Measurements from ENCODE around the gene NPHP1.
A peak's percentile ranks its signal among the peaks of the same experiment; 100 is the strongest.
"Not testable (repeated sequence)": the region's sequence is repeated elsewhere in the genome, so short reads cannot be mapped to it uniquely, and the experiment has no call there.

The NPHP1 gene

DNA sequence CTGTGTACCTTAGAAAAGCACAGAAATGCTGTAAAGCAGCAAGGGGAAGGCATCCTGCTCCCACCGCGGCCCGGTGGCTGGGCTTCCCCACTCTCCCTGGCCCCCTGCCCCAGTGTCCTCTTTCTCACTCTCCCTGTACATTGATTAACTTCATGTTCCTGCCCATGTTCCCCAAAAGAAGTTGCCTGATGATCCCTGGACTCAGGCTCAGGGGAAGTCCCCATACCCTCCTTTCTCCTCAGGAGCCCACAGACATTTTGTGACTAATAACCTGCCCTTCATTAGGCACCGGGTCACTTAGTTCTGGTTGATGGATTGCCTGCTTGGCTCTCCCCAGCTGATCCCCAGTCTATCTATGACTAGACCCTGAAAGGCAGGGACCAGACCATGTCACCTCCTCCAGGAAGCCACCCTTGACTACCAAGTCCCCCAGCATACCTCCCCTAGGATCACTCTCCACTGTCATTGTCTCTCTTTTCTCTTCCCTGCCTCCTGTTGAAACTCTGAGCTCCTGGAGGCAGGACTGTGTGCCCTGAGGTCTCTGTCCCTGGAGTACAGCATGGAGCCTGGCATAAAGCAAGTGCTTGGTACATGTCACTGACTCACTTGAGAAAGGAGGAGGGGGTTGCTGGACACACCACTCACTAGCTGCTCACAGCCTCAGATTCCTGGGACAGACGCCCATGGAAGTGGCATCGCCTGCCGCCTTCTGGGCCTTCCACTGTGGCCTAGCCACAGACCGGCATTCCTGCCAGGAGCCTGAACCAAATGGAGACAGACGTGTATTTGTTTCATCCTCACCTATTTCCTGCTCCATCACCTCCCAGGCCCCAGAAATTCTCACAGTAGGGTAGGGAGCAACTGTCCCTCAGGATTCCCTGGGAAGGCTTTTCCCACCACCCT lies 102.7 kb downstream of the NPHP1 start:
- no peak for DNase-seq

DNA sequence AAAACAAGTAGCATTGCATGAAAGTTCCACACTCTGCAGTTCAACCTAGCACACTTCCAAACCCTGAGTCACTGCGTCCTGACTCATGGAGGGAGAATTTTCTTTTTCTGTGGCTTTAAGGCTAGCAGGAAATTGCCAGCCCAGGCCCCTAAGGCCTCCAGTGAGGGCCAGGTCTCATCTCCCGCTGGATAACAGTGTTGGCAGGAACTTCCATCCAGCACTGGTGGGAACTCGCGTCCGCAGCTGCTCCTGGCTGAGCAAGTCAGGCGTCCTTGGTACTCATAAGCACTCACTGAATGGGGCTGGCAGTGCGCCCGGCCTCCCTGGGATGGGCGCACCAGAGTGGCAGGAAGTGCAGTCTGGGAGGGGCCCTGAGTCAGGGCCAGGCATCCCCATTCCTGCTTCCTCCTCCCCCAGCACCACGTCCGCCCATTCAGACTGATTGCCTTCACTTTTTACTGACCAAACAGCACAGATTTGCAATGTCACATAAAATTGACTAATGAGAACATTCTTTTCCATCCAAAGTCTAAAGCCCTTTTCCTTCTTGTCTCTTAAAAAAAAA lies 103.5 kb downstream of the NPHP1 start:
- DNase-seq: peak; percentile 37

DNA sequence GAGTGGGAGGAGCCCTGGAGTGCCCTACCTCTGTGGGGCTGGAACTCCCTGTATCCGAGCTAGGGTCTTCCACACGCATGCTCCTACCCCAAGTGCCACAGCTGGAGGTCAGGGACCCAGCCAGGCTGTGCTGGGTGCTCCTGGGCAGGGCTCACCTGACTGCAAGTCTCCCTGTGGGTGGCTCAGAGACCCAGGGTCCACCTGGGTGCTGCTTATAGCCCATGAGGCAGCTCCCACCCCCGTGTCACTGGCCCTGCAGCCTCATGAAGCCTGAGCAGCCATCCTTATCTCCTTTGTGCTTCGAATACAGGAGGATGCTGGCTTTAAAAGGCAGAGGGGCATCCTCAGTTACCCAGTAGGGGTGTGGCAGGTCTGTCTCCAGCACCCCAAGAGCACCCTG lies 103.9 kb downstream of the NPHP1 start:
- DNase-seq: not testable (repeated sequence)

DNA sequence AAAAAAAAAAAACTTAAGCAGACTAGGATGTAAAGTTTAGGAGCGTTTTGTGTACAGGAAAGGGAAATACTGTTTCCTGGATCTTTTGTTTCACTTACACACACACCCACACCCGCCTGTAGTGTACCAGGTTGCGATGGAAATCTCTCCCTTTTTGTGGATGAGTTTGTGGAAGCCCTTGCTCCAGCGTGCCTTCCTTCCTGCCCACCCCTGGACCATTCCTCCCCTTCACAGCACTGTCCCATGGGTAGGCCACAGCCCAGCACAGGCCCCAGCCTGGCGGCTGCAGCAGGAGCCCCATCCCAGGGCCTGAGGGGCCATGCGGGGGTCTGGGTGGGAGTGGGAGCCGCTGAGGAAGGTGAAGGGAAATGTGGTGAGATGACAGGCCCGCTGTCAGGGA lies 104.3 kb downstream of the NPHP1 start:
- no peak for DNase-seq

DNA sequence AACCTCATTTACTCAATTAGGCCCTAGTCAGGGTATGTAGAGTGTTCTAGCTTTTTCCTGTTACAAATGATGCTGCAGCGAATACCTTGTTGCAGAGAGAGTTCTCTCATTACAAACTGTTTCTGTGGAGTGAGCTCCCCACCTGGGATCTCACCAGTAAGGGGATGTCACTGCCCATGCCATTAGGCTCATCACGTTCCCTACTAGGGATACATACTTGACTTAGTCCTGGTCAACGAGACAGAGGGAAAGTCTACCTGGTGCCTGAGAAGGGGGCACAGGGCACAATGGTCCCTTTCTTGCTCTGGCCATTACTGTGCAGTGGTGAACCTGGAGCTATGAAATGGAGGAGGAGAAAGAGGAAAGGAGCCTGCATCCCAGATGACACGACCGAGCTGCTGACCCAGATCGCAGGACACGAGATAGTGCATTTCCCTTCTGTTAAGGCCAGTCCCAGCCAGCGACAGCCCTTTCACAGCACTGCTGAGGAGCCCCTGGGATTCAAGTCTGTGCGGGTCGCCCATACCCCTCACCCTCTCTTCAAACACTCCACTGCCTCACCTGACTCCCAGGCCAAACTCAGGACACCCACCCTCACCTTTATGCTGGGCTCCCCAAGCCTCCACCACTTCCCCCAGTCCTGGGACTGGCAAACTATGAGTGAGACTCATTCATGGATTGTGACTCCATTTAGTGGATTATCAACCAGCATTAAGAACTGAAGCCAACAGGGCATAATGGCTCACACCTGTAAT lies 105.2 kb downstream of the NPHP1 start:
- no peak for DNase-seq

DNA sequence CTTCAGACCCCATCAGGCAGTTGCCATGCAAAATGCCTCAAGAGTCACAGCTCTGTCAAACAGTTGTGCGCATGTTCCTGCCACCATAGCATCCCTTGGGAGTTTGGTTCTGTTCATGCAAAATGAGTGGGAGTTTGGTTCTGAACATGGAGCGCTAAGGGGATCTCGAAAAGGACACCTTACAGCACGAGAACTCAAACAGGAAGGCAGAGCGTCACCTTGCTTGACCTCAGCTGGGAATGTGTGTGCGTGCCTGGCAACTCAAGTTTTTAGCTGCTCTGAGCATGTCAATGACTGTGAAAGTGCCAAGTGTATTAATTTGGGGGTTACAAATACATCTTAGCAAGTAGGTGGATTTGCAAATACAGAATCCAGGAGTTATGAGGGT lies 105.8 kb downstream of the NPHP1 start:
- DNase-seq: no peak

DNA sequence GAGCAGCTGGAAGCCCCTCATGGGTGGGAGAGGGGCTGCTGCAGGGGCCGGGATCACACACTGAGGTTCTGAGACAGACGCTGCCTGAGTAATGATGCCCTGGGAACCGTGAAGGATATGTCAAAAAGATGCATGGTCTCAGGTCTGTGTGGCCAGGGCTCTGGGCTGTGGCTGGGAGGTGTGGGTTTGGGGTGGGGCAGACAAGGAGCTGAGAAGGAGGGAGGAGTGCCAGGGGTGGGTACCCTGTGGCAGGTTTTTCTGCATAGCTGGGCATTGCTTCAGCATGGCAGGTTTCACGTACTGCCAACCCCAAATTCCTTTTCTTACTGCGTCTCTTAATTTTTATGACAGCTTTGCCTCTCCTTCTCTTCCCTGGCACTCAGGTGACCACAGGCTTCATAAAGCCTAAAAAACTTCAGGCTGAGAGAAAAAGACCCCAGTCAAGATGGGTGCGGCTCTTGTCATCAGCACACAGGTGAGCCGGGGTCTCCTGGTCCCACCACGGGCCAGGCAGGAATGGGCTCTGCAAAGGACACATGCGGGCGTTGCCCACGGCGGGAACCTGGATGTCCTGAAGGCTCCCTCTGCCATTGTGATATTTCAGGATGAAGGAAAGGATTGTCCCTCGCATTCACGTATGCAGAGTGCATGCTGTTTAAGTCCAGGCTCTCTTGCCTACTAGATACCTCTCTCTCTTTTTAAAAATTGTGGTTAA lies 107.2 kb downstream of the NPHP1 start:
- DNase-seq: no peak

DNA sequence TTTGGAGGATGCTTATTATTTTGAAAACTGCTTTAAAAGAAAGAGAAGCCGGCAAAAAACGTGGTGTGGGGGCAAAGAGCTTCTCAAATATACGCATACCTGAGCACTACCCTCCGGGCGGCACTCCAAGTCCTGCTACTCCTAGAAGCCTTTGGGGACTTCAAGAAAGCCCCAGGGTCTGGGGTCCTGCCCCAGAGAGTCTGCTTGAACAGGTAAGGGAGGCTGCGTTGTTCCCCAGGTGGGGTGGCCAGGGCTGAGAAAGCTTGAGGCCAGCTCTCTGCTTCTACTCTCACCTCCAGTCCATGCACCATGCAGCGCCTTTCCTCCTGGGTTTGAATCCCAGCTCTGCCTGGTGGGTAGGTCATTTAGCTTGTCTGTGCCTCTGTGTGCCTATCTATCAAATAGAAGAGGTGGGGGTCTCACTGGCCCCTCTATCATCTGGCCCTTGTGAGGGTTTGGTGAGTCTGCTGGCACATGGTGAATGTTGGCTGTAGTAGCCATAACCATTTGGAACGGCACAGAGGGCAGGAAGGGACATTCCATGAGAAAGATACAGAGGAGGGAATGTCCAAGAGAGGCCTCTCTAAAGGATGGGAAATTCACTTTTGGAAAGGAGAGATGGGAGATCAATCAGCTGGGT lies 108.7 kb downstream of the NPHP1 start:
- no peak for DNase-seq

DNA sequence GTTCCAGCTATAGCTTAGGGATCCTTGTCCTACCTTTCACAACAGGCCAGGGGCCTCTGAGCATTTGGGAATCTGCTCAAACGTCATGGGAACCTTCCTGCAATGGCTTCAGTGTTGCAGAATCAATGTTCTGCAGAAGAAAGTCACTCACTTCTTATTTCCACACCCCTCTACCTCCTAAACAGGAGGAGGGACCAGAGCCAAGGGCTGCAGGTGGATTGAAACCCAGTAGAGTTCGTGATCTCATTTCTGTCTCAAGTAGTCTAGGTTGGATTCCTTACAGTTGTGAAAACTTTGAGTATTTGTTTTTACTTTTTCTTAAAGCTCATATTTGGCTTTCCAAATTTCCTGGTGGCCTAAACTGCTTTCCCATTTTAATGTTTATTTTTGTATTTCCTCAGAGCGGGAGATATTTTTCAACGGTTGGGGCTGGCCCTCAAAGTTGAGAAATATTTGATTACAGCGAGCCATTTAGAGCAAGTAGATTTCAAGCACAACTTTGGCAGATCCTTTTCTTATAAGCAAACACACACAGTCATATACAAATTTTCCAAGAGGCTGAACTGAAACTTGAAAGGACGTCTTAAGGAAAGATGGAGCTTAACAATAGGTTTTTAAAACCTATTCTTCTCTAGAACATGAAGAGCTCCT lies 109.8 kb downstream of the NPHP1 start:
- DNase-seq: not testable (repeated sequence)

DNA sequence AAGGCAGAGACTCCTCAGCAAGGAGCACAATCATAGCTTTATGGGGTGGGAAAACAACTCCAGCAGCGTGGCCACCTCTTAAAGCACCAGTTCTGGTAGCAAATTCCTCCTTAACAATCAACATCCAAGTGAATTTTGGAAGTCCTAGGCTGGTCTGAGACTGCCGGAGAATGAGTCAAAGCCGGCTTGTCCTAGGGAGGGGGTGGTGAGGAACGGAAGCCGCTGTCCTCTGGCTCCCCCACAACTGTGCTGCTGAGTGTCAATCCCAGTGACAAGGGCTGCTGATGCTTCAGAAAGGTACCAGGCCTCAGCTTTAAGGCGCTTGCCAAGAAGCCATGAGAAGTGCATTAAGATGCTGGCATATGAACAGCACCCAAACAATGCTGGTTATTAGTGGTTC lies 110.9 kb downstream of the NPHP1 start:
- DNase-seq: not testable (repeated sequence)

DNA sequence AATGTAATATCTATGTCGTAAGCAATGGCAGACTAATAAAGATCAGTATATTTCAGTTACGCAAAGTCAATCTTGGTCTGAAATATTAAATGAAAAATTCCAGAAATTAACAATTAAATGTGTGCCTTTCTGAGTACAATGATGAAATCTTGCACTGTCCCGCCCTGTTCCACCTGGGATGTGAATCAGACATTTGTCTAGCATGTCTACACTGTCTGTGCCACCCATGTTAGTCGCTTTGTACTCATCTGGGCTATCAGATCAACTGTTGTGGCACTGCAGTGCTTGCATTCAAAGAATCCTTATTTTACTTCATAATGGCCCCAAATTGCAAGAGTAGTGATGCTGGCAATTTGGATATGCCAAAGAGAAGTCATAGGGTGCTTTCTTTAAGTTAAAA lies 114.6 kb downstream of the NPHP1 start:
- not testable (repeated sequence) for DNase-seq

DNA sequence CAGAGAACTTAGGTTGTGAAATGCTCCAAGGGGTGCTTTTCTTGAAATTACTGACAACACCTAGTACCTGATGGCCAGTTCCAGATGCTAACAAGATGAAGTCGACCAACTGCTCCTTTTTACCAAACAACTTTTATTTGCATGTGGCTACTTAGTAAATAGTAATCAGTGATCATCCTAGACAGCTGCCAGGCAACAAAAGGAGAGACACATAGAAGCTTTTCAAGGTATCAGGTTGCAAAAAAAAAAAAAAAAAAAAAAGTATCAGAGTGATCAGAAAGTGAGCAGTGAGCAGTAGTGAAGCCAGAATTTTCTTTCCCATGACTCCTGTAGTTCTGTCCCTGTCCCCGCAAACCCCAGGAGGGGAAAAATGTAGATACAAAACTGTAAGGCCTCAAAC lies 121.1 kb downstream of the NPHP1 start:
- DNase-seq: not testable (repeated sequence)

DNA sequence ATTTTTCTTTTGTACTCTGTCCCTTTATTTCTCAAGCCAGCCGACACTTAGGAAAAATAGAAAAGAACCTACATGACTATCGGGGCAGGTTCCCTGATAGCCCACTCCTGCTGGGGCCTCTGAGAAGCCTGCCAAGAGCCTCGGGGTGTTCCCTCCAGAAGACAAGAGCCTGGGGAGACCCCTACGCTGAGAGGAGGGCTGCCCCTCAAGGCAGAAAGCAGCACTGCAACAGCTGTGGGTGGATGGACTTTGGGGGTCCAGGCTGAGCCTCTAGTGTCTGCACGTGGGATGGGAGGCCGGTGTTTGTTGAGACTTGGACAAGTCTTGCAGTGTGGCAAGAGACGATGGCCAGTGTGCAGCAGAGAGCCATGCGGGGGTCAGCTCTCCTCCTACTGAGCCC lies 121.7 kb downstream of the NPHP1 start:
- not testable (repeated sequence) for DNase-seq

DNA sequence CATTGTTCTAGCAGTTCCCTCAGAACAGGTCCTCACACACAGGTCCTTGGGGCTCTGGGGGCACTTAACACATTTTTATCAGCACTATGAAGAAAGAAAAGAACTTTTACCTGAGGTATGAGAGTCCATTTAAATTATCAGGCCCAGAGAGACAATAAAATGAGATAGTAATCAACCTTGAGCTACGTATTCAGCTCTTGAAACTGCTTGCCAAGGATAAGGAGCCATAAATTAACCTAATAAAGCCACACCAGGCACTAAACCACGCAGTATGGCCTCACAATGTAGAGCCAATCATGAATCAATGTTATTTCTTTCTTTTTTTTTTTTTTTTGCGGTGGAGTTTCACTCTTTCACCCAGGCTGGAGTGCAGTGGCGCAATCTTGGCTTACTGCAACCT lies 126.7 kb downstream of the NPHP1 start:
- DNase-seq: not testable (repeated sequence)

DNA sequence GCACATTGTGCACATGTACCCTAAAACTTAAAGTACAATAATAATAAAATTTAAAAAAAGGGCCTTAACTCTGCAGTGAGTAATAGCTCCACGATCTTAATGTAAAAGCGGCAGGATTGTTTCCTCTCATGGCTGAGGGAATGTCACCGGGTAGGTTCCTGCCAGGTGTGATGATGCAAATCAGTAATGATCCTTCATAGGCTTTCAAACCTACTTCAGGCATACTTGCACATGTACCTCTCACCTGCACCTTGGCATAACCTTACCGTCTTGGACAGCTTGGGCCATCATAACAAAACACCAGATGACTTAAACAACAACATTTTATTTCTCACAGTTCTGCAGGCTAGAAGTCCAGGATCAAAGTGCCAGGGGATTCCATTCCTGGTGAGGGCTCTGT lies 128.9 kb downstream of the NPHP1 start:
- DNase-seq: not testable (repeated sequence)
